PC-3 (cell line): ENCODE measurements around the gene OMP. TPM values are rescaled to one million over a fixed set of nuclear protein-coding genes. Genes with fewer than 3 reads are reported as not detected.
"Not testable (repeated sequence)": the region's sequence is repeated elsewhere in the genome, so short reads cannot be mapped to it uniquely, and the experiment has no call there.

ENCODE experiments used
- ATAC-seq: fragments of 200-7000 bp; cut with Tn5 transposase; 2 replicates; pipeline ENCODE4 v1.9.1; 2020; ENCODE audit warnings: mild to moderate bottlenecking, moderate library complexity
- BruUV-seq: library from RNA; stranded (reverse); fragments of 400-500 nt; replicated peaks from 2 replicates; lab custom pipeline; 2021; lab: Mats Ljungman, UMichigan
- CTCF ChIA-PET: fragments of 300-600 bp; sonication (Branson Sonifier 250); formaldehyde crosslinking; loops from one replicate; lab custom pipeline; 2022; ENCODE audit warnings: antibody characterized with exemption; lab: Charles Lee
- POLR2A ChIA-PET: fragments of 300-600 bp; sonication (Branson Sonifier 250); formaldehyde crosslinking; loops from one replicate; lab custom pipeline; 2022; ENCODE audit warnings: antibody characterized with exemption; ENCODE audit not compliant: unreplicated experiment; lab: Charles Lee
- DNase-seq: peaks from one replicate; pipeline ENCODE4 v3.0.0-alpha.2; 2015
- H2AFZ ChIP-seq: fragments of 300-600 bp; sonication (generic); 2 replicates; pipeline ENCODE4 v1.6.0; 2016; ENCODE audit warnings: antibody characterized with exemption, low read length
- H3F3A ChIP-seq: fragments of 300-600 bp; sonication (generic); one replicate; pipeline ENCODE4 v1.6.0; 2017; ENCODE audit warnings: antibody characterized with exemption, low read length, control low read depth, mild to moderate bottlenecking; ENCODE audit not compliant: unreplicated experiment
- H3K27ac ChIP-seq: fragments of 300-600 bp; sonication (generic); 2 replicates; pipeline ENCODE4 v1.5.1; 2016; ENCODE audit warnings: mild to moderate bottlenecking, low read length
- H3K27me3 ChIP-seq: fragments of 300-600 bp; sonication (generic); 2 replicates; pipeline ENCODE4 v1.6.1; 2016; ENCODE audit warnings: low read length, mixed read lengths
- H3K36me3 ChIP-seq: fragments of 300-600 bp; sonication (generic); 2 replicates; pipeline ENCODE4 v1.6.1; 2016; ENCODE audit warnings: low read depth, mixed run types, low read length, mixed read lengths
- H3K4me1 ChIP-seq: fragments of 300-600 bp; sonication (generic); 2 replicates; pipeline ENCODE4 v1.5.1; 2016; ENCODE audit warnings: low read length; ENCODE audit not compliant: insufficient read depth
- H3K4me2 ChIP-seq: fragments of 300-600 bp; sonication (generic); 2 replicates; pipeline ENCODE4 v1.6.0; 2016; ENCODE audit warnings: low read length
- H3K4me3 ChIP-seq: fragments of 300-600 bp; sonication (generic); 2 replicates; pipeline ENCODE4 v1.5.1; 2016; ENCODE audit warnings: mild to moderate bottlenecking, low read length, mixed read lengths
- H3K79me2 ChIP-seq: fragments of 300-600 bp; sonication (generic); 2 replicates; pipeline ENCODE4 v1.6.1; 2017; ENCODE audit warnings: low read length, mixed read lengths
- H3K9ac ChIP-seq: fragments of 300-600 bp; sonication (generic); 2 replicates; pipeline ENCODE4 v1.6.0; 2016; ENCODE audit warnings: mild to moderate bottlenecking, low read length
- H3K9me2 ChIP-seq: fragments of 300-600 bp; sonication (generic); replicated peaks from 2 replicates; pipeline ENCODE4 v1.6.1; 2016; ENCODE audit warnings: mixed run types, low read length, mixed read lengths
- H3K9me3 ChIP-seq: fragments of 300-600 bp; sonication (generic); 2 replicates; pipeline ENCODE4 v1.6.1; 2016; ENCODE audit warnings: low read length, mixed read lengths
- H4K20me1 ChIP-seq: fragments of 300-600 bp; sonication (generic); 2 replicates; pipeline ENCODE4 v1.6.1; 2016; ENCODE audit warnings: low read length, mixed read lengths
- CTCF ChIP-seq: fragments of 300-600 bp; sonication (generic); conservative IDR thresholded peaks from 2 replicates; pipeline ENCODE4 v1.5.1; 2017; ENCODE audit warnings: antibody characterized with exemption, low read depth, mild to moderate bottlenecking, low read length
- EZH2 ChIP-seq: fragments of 300-600 bp; sonication (generic); IDR thresholded peaks from one replicate; pipeline ENCODE4 v1.6.1; 2017; ENCODE audit warnings: antibody characterized with exemption, mild to moderate bottlenecking, low read length; ENCODE audit not compliant: unreplicated experiment
- EZH2phosphoT487 ChIP-seq: fragments of 300-600 bp; sonication (generic); IDR thresholded peaks from 2 replicates; pipeline ENCODE4 v1.6.1; 2018; ENCODE audit warnings: mild to moderate bottlenecking, antibody characterized with exemption, low read length, borderline replicate concordance
- intact Hi-C: fragments of 100-400 bp; cut with micrococcal nuclease; formaldehyde crosslinking; loops from 2 replicates; pipeline ENCODE4 v1.9.0; 2023
- total RNA-seq: library from RNA; depleted of rRNA; stranded (reverse); fragments of >200 nt; gene quantifications from 2 replicates; pipeline ENCODE4 v1.2.3, GENCODE V29; 2014

Gene OMP
- total RNA-seq, 1 experiment from 2014 or later, result not detected

- H3K9me2 ChIP-seq, result no peaks in the 10 kb centered on the region
- no peaks in the 10 kb centered on the region for H3K27me3 ChIP-seq
- no peaks in the 10 kb centered on the region for H3K36me3 ChIP-seq
- intact Hi-C loops, result no loop called here
- no peaks in the 10 kb centered on the region for H3F3A ChIP-seq
- ATAC-seq (no peak), DNase-seq (no peak)
- peaks cover 2% of the 10 kb centered on the region; the same call in 1 of the 2 replicates for H3K4me1 ChIP-seq
- no TSS peak for BruUV-seq
- H3K4me3 ChIP-seq, result no peak overlapping the region
- no peak overlapping the region for H3K9ac ChIP-seq
- no peak overlapping the region for H2AFZ ChIP-seq
- no peak overlapping the region for H3K27ac ChIP-seq
- no peaks in the 10 kb centered on the region for H3K79me2 ChIP-seq
- no peak overlapping the region for H3K4me2 ChIP-seq
- ChIA-PET POLR2A (no interaction called here), CTCF (interaction anchor here (1.2 kb wide), 1 partner anchor 177 kb away, joined by 3 read pairs; no protein-coding TSS in a partner anchor)
- no peaks in the 10 kb centered on the region for H4K20me1 ChIP-seq
- TF ChIP-seq CTCF (no peak), EZH2 (no peak), EZH2phosphoT487 (no peak)
- no peaks in the 10 kb centered on the region for H3K9me3 ChIP-seq
Measured at GRCh38 chr11:77095551-77096490, 6.8 kb upstream of the OMP start.

DNA sequence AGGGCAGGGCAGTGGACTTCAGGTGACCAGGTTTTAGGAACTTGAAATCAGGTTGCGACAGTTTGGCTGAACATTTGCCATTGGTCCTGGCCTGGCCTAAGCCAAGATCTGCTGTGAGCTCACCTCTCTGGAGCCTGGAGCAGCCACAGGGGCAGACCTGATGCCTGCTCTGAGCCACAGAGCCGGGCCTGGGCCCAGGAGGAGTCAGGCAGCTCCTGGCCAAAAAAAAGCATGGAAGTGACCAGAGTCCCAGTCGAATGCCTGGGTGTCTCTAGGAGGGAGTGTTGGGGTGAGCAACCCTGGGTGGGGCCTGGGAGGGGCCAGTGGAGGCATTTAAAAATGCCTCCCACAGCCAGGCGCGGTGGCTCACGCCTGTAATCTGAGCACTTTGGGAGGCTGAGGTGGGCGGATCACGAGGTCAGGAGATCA is 6.0 kb upstream of the OMP start:
- H3K4me2 ChIP-seq, result no peak overlapping the region
- H3K4me3 ChIP-seq, result no peak overlapping the region
- intact Hi-C loops, result no loop called here
- no peaks in the 10 kb centered on the region for H3F3A ChIP-seq
- no peak overlapping the region for H3K9ac ChIP-seq
- ChIA-PET POLR2A (no interaction called here), CTCF (interaction anchor here (0.6 to 1.2 kb wide), 2 partner anchors 49 to 178 kb away, joined by 3 to 5 read pairs; no protein-coding TSS in a partner anchor)
- H3K27ac ChIP-seq, result no peak overlapping the region
- no peak for DNase-seq
- H3K9me3 ChIP-seq, result no peaks in the 10 kb centered on the region
- H3K79me2 ChIP-seq, result no peaks in the 10 kb centered on the region
- H3K27me3 ChIP-seq, result no peaks in the 10 kb centered on the region
- H3K4me1 ChIP-seq, result no peaks in the 10 kb centered on the region
- no peaks in the 10 kb centered on the region for H3K36me3 ChIP-seq
- ATAC-seq, result no peak
- H2AFZ ChIP-seq, result no peak overlapping the region
- H3K9me2 ChIP-seq, result no peaks in the 10 kb centered on the region
- no TSS peak for BruUV-seq
- no peaks in the 10 kb centered on the region for H4K20me1 ChIP-seq
- TF ChIP-seq EZH2 (no peak), EZH2phosphoT487 (no peak), CTCF (no peak)

GRCh38 chr11:77097180-77097579 is 5.5 kb upstream of the OMP start:
- H4K20me1 ChIP-seq, H3F3A ChIP-seq, H3K9me2 ChIP-seq, H3K4me1 ChIP-seq, H3K27ac ChIP-seq, H3K4me3 ChIP-seq, H3K9ac ChIP-seq, H3K9me3 ChIP-seq, POLR2A ChIA-PET, DNase-seq, BruUV-seq, H3K27me3 ChIP-seq, H3K79me2 ChIP-seq, H2AFZ ChIP-seq, intact Hi-C loops, H3K36me3 ChIP-seq, ATAC-seq, H3K4me2 ChIP-seq: not testable (repeated sequence)
- CTCF ChIA-PET, result interaction anchor here (0.6 kb wide), 1 partner anchor 50 kb away, joined by 5 read pairs; no protein-coding TSS in a partner anchor
